Fibroblast of the aortic adventitia (primary cell): ENCODE results near the gene ZFP64. TPM values are rescaled to one million over a fixed set of nuclear protein-coding genes. Genes with fewer than 3 reads are reported as not detected.
A peak's percentile ranks its signal among the peaks of the same experiment; 100 is the strongest.

Experiments
- DNase-seq: peaks from one replicate; pipeline ENCODE4 v3.0.0-alpha.2; 2010; ENCODE audit warnings: low read depth
- H3K4me3 ChIP-seq: 2 replicates; pipeline ENCODE4 v1.5.1; 2011; ENCODE audit warnings: low read depth, mild to moderate bottlenecking, control low read depth, low read length, moderate library complexity
- CTCF ChIP-seq: IDR thresholded peaks from 2 replicates; pipeline ENCODE4 v1.5.1; 2011; ENCODE audit warnings: mild to moderate bottlenecking, low read length, control low read depth, inconsistent platforms; ENCODE audit not compliant: insufficient read depth
- total RNA-seq: library from RNA; depleted of rRNA; stranded (reverse); fragments of >200 nt; gene quantifications from 2 replicates; pipeline ENCODE4 v1.2.3, GENCODE V29; 2012; ENCODE audit warnings: low replicate concordance

Gene ZFP64
- total RNA-seq, 1 donor, result 21.9 TPM

- no peak for TF ChIP-seq CTCF
- no peak for DNase-seq
- no peak overlapping the region for H3K4me3 ChIP-seq
Measured at GRCh38 chr20:52118016-52118623, 73.5 kb downstream of the ZFP64 start.

GRCh38 chr20:52110456-52110855 is 81.1 kb downstream of the ZFP64 start:
- no peak overlapping the region for H3K4me3 ChIP-seq
- TF ChIP-seq CTCF, result no peak
- no peak for DNase-seq

- TF ChIP-seq CTCF, result peak; percentile 29
- peak overlapping the region; percentile 61 for H3K4me3 ChIP-seq
- no peak for DNase-seq
Measured at GRCh38 chr20:52105442-52106422, 85.8 kb downstream of the ZFP64 start.

GRCh38 chr20:52104546-52105441 is 86.8 kb downstream of the ZFP64 start:
- peak overlapping the region; percentile 61 for H3K4me3 ChIP-seq
- peak; percentile 27 for DNase-seq
- no peak for TF ChIP-seq CTCF

- no peak for DNase-seq
- peak overlapping the region; percentile 61 for H3K4me3 ChIP-seq
- no peak for TF ChIP-seq CTCF
Measured at GRCh38 chr20:52103913-52104545, 87.5 kb downstream of the ZFP64 start.

- no peak for DNase-seq
- H3K4me3 ChIP-seq, result peak overlapping the region; percentile 61
- no peak for TF ChIP-seq CTCF
Measured at GRCh38 chr20:52103335-52103912, 88.2 kb downstream of the ZFP64 start.
